ENCODE data around the gene IFRD2. TPM values are rescaled to one million over a fixed set of nuclear protein-coding genes. Genes with fewer than 3 reads are reported as not detected.
A peak's percentile ranks its signal among the peaks of the same experiment; 100 is the strongest.

IFRD2 gene
- total and polyA plus RNA-seq, 2 of the 13 experiments (the other 11 are each of a cell fraction or from before 2014, with no cell fraction given) = 32.8 to 96.1 TPM

GRCh38 chr3:50302095-50303012 is 10.1 kb upstream of the IFRD2 start (continued):
- TF ChIP-seq HINFP (CRISPR knock-in tag; IDR thresholded peaks at IDR 0.05; ENCODE audit: low read depth) (no peak), ZFP91 (CRISPR knock-in tag; IDR thresholded peaks at IDR 0.05; ENCODE audit: borderline replicate concordance) (no peak), NR1H2 (CRISPR knock-in tag; IDR thresholded peaks at IDR 0.05; ENCODE audit: borderline replicate concordance, low read depth) (0 out of 2 replicates have a peak, but pooled peaks have one; percentile 43), ZNF180 (CRISPR knock-in tag; IDR thresholded peaks at IDR 0.05; ENCODE audit: borderline replicate concordance, low read depth) (0 out of 2 replicates have a peak, but pooled peaks have one; percentile 61)

- in situ Hi-C loops (cut with HindIII; ENCODE audit: extremely low pct_ligation_motif_present, low pct_unique_long_range_greater_than_20kb) = no loop called here
- BruUV-seq (replicated peaks) = no TSS peak
- H3K9ac ChIP-seq (ENCODE audit: insufficient read depth, low read depth, low read length) = peak overlapping the region; percentile 63
- TF ChIP-seq ZNF160 (CRISPR knock-in tag; IDR thresholded peaks at IDR 0.05) = no peak
- TF ChIP-seq UBTF (CRISPR knock-in tag; IDR thresholded peaks at IDR 0.05) = no peak
- TF ChIP-seq ZNF788 (CRISPR knock-in tag; IDR thresholded peaks at IDR 0.05; ENCODE audit: borderline replicate concordance) = 0 out of 2 replicates have a peak, but pooled peaks have one; percentile 36
- peak; percentile 49 for TF ChIP-seq ZNF687 (CRISPR knock-in tag; IDR thresholded peaks at IDR 0.05)
These were observed 8.5 kb upstream of the IFRD2 start for GRCh38 chr3:50300681-50301254.

More at GRCh38 chr3:50300681-50301254, 8.5 kb upstream of the IFRD2 start:
- peaks cover 61% of the 10 kb centered on the region for H3K4me1 ChIP-seq (ENCODE audit: insufficient read depth, low read length)
- H3K36me3 ChIP-seq (replicated peaks in 1 of 2; ENCODE audit: control insufficient read depth in 1 of 2, insufficient read depth in 2 of 2, low read length in 2 of 2) = peaks cover 1 to 3% of the 10 kb centered on the region in 2 experiments; a peak in 2 of 5 replicates
- ATAC-seq (no peak), FAIRE-seq (no peak), DNase-seq (ENCODE audit: low spot score) (no peak)
- POLR2A ChIA-PET = interaction anchor here (0.7 to 7.9 kb wide), 7 partner anchors 8 to 92 kb away, joined by 4 to 222 read pairs (median 31); partner anchors contain the start of genes HYAL2, IFRD2 and TUSC2
- CTCF ChIA-PET (ENCODE audit: low intra/inter-chr PET ratio, low total read pairs) = no interaction called here
- H3K27me3 ChIP-seq (ENCODE audit: control insufficient read depth in 1 of 2, insufficient read depth in 2 of 2, low read length in 2 of 2) = no peaks in the 10 kb centered on the region; a peak in 1 of 5 replicates
- H3K79me2 ChIP-seq (ENCODE audit: insufficient read depth, low read length) = peaks cover 36% of the 10 kb centered on the region
- WGBS (ENCODE audit: low lambda C conversion rate) = 87% methylated on average over 4 of the region's 6 CpGs
- H3K9me3 ChIP-seq (ENCODE audit: low read length) = no peaks in the 10 kb centered on the region
- H2AFZ ChIP-seq (ENCODE audit: low read length) = no peak overlapping the region
- H3K4me2 ChIP-seq (ENCODE audit: low read depth, low read length) = peak overlapping the region; percentile 86
- intact Hi-C loops (cut with micrococcal nuclease; ENCODE audit: unreplicated experiment) = loop anchor here (5.0 kb wide), 1 partner anchor 38 kb away; no protein-coding TSS in a partner anchor
- peak overlapping the region; percentile 87 for H3K27ac ChIP-seq (ENCODE audit: extremely low read length, insufficient read depth, low read length)
- peaks cover 11% of the 10 kb centered on the region for H4K20me1 ChIP-seq (ENCODE audit: insufficient read depth, low read length)
- peak overlapping the region in 2 of 3 experiments; percentile 25 to 53; a peak in 4 of 6 replicates for H3K4me3 ChIP-seq (replicated peaks in 1 of 3; ENCODE audit: insufficient read depth in 1 of 3, low read depth in 2 of 3, low read length in 3 of 3)

Data from HepG2 (cell line).